Muscle layer of duodenum (tissue), 2 donors: ENCODE results near the gene CEACAM20.
"Not testable (repeated sequence)": the region's sequence is repeated elsewhere in the genome, so short reads cannot be mapped to it uniquely, and the experiment has no call there.

ENCODE experiments used
- H3K27ac ChIP-seq: one replicate; pipeline ENCODE4 v1.7.0; 2013; ENCODE audit warnings: mild to moderate bottlenecking, low read length
- H3K27me3 ChIP-seq: one replicate; pipeline ENCODE4 v1.7.0; 2013; ENCODE audit warnings: low read depth, mild to moderate bottlenecking, control low read depth, low read length
- H3K36me3 ChIP-seq, 2 donors: one replicate each; pipeline ENCODE4 v1.7.0; 2013; ENCODE audit warnings: low read length in 2 of 2, control low read depth in 1 of 2, mild to moderate bottlenecking in 1 of 2; ENCODE audit not compliant: insufficient read depth in 2 of 2, control insufficient read depth in 1 of 2
- H3K4me1 ChIP-seq, 2 donors: one replicate each; pipeline ENCODE4 v1.7.0; 2013; ENCODE audit warnings: low read length in 2 of 2, mild to moderate bottlenecking in 2 of 2, control low read depth in 1 of 2, moderate library complexity in 1 of 2; ENCODE audit not compliant: insufficient read depth in 2 of 2, control insufficient read depth in 1 of 2
- H3K4me3 ChIP-seq, 2 donors: one replicate each; pipeline ENCODE4 v1.7.0; 2013; ENCODE audit warnings: low read length in 2 of 2, low read depth in 1 of 2, mild to moderate bottlenecking in 1 of 2
- H3K9me3 ChIP-seq, 2 donors: one replicate each; pipeline ENCODE4 v1.7.0; 2013; ENCODE audit warnings: low read length in 2 of 2, control low read depth in 1 of 2, mild to moderate bottlenecking in 1 of 2; ENCODE audit not compliant: control insufficient read depth in 1 of 2
- donor health status: healthy.

CEACAM20 gene

GRCh38 chr19:44542671-44543070 is 13.2 kb upstream of the CEACAM20 start:
- Histone ChIP-seq H3K4me1 (no peaks in the 10 kb centered on the region), H3K27me3 (no peaks in the 10 kb centered on the region), H3K36me3 (no peaks in the 10 kb centered on the region), H3K27ac (no peak overlapping the region), H3K9me3 (no peaks in the 10 kb centered on the region), H3K4me3 (no peak overlapping the region)

GRCh38 chr19:44540736-44541135 is 11.3 kb upstream of the CEACAM20 start:
- Histone ChIP-seq H3K27ac (no peak overlapping the region), H3K4me1 (no peaks in the 10 kb centered on the region), H3K27me3 (no peaks in the 10 kb centered on the region), H3K9me3 (no peaks in the 10 kb centered on the region), H3K4me3 (no peak overlapping the region), H3K36me3 (no peaks in the 10 kb centered on the region)

- Histone ChIP-seq H3K4me1 (no peaks in the 10 kb centered on the region), H3K27ac (no peak overlapping the region), H3K27me3 (no peaks in the 10 kb centered on the region), H3K4me3 (no peak overlapping the region), H3K36me3 (no peaks in the 10 kb centered on the region), H3K9me3 (no peaks in the 10 kb centered on the region)
Measured at GRCh38 chr19:44539991-44540390, 10.5 kb upstream of the CEACAM20 start.

GRCh38 chr19:44539236-44539826 is 9.9 kb upstream of the CEACAM20 start:
- no peaks in the 10 kb centered on the region for H3K27me3 ChIP-seq
- no peaks in the 10 kb centered on the region for H3K9me3 ChIP-seq
- no peaks in the 10 kb centered on the region for H3K36me3 ChIP-seq
- no peaks in the 10 kb centered on the region for H3K4me1 ChIP-seq
- H3K27ac ChIP-seq = no peak overlapping the region
- no peak overlapping the region for H3K4me3 ChIP-seq

GRCh38 chr19:44535361-44535760 is 5.9 kb upstream of the CEACAM20 start:
- not testable (repeated sequence) for H3K27me3 ChIP-seq, H3K4me3 ChIP-seq

GRCh38 chr19:44532819-44533218 is 3.3 kb upstream of the CEACAM20 start:
- Histone ChIP-seq H3K4me1 (no peaks in the 10 kb centered on the region), H3K27me3 (no peaks in the 10 kb centered on the region)

More at GRCh38 chr19:44535361-44535760, 5.9 kb upstream of the CEACAM20 start:
- not testable (repeated sequence) for H3K9me3 ChIP-seq, H3K4me1 ChIP-seq, H3K36me3 ChIP-seq, H3K27ac ChIP-seq

GRCh38 chr19:44530777-44531176 is 1.3 kb upstream of the CEACAM20 start:
- Histone ChIP-seq H3K4me1 (no peaks in the 10 kb centered on the region), H3K27ac (no peak overlapping the region), H3K4me3 (no peak overlapping the region)

More at GRCh38 chr19:44532819-44533218, 3.3 kb upstream of the CEACAM20 start:
- H3K36me3 ChIP-seq = no peaks in the 10 kb centered on the region
- no peak overlapping the region for H3K27ac ChIP-seq
- H3K9me3 ChIP-seq = no peaks in the 10 kb centered on the region
- H3K4me3 ChIP-seq = no peak overlapping the region

GRCh38 chr19:44527554-44527953 is 1.9 kb downstream of the CEACAM20 start:
- H3K4me1 ChIP-seq = no peaks in the 10 kb centered on the region
- no peak overlapping the region for H3K4me3 ChIP-seq
- no peak overlapping the region for H3K27ac ChIP-seq
- H3K27me3 ChIP-seq = no peaks in the 10 kb centered on the region
- H3K36me3 ChIP-seq = no peaks in the 10 kb centered on the region
- H3K9me3 ChIP-seq = no peaks in the 10 kb centered on the region

More at GRCh38 chr19:44530777-44531176, 1.3 kb upstream of the CEACAM20 start:
- H3K27me3 ChIP-seq = no peaks in the 10 kb centered on the region
- no peaks in the 10 kb centered on the region for H3K9me3 ChIP-seq
- no peaks in the 10 kb centered on the region for H3K36me3 ChIP-seq

GRCh38 chr19:44525721-44526430 is 3.6 kb downstream of the CEACAM20 start:
- no peaks in the 10 kb centered on the region for H3K9me3 ChIP-seq
- no peaks in the 10 kb centered on the region for H3K27me3 ChIP-seq
- H3K27ac ChIP-seq = no peak overlapping the region

GRCh38 chr19:44521370-44521769 is 8.1 kb downstream of the CEACAM20 start:
- peaks cover 0 to 6% of the 10 kb centered on the region in 2 donors for H3K9me3 ChIP-seq
- no peak overlapping the region for H3K27ac ChIP-seq
- H3K4me1 ChIP-seq = no peaks in the 10 kb centered on the region
- no peak overlapping the region for H3K4me3 ChIP-seq
- H3K36me3 ChIP-seq = no peaks in the 10 kb centered on the region
- H3K27me3 ChIP-seq = no peaks in the 10 kb centered on the region

More at GRCh38 chr19:44525721-44526430, 3.6 kb downstream of the CEACAM20 start:
- no peaks in the 10 kb centered on the region for H3K4me1 ChIP-seq
- no peaks in the 10 kb centered on the region for H3K36me3 ChIP-seq
- H3K4me3 ChIP-seq = no peak overlapping the region

GRCh38 chr19:44517146-44517545 is 12.3 kb downstream of the CEACAM20 start:
- no peaks in the 10 kb centered on the region for H3K36me3 ChIP-seq
- no peaks in the 10 kb centered on the region for H3K4me1 ChIP-seq
- no peak overlapping the region for H3K4me3 ChIP-seq
- H3K27me3 ChIP-seq = no peaks in the 10 kb centered on the region
- peaks cover 0 to 6% of the 10 kb centered on the region in 2 donors for H3K9me3 ChIP-seq
- no peak overlapping the region for H3K27ac ChIP-seq
